GM13977 (cell line): ENCODE data around the gene ATP2B3.

ENCODE experiments used
- DNase-seq: peaks from one replicate; pipeline ENCODE4 v3.0.0; 2012; ENCODE audit warnings: low spot score
- CTCF ChIP-seq: IDR thresholded peaks from 2 replicates; pipeline ENCODE4 v1.5.1; 2012; ENCODE audit warnings: mild to moderate bottlenecking, control low read depth; ENCODE audit not compliant: insufficient read depth; ENCODE audit errors: extremely low read depth, missing control alignments
- in situ Hi-C: fragments of 300-500 bp; cut with MboI; formaldehyde crosslinking; loops from one replicate; pipeline ENCODE4 v1.12.0; 2022; ENCODE audit warnings: low sequenced_read_pairs, low pct_unique_long_range_greater_than_20kb, mixed read lengths, inconsistent platforms; ENCODE audit not compliant: unreplicated experiment

ATP2B3 gene

DNA sequence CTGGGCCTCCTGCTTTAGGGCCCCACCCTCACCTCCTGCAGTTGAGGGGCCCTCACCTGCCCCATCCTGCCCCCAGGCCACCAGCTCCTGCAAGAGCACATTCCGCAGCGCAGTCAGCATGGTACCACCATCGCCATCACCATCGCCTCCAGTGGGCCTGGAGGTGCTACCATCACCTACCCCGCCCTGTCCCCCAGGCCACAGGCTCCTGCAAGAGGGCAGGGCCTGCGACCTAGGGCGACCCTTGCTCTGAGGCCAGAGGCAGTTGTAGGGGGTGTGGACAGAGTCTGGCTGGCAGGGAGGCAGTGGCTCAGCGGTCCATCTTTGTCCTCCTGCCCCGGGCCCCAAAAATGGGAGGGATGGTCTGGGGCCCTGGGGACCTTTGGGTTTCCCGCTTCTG is 43.2 kb upstream of the ATP2B3 start:
- in situ Hi-C loops = no loop called here
- TF ChIP-seq CTCF = no peak

DNA sequence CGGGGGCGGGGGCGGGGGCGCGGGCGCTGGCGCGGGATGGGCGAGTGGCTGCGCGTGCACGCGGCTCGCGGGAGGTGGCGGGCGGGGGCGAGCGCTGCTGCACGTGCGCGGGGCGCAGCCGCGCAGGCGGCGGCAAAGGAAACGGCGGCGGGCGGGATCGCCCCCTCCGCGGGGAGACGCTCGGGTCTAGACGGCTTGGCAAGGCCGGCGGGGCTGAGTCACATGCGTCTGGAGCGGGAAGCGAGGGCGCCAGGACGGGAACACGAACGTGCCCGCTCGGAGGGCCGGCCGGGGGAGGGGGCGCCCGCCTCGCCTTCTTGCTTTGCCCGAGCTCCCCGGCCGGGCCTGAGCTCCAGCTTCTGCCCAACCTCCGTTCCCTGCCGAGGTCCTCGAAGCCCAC is 42.7 kb upstream of the ATP2B3 start:
- DNase-seq = no peak
- TF ChIP-seq CTCF = no peak
- in situ Hi-C loops = no loop called here

More for the DNA sequence above, 43.2 kb upstream of the ATP2B3 start:
- no peak for DNase-seq

DNA sequence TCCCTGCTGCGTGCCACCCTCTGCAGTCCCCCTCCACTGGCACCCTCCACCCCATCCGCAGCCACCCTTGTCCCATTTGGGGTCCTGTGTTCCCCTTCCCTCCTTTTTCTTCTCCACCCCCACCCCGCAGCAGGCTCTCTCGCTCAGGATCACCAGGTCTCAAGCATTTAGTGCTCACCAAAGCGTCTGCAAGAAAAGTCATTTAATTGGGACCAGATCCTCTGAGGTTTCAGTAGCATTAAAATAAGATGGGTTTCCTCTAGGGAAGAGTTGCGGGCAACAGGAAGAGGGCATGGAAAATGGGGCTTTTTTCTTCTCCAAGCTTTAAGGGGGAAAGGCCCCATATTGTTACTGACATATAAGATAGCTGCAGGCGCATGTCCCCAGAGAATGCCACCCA is 42.2 kb upstream of the ATP2B3 start:
- no peak for TF ChIP-seq CTCF
- in situ Hi-C loops = no loop called here
- no peak for DNase-seq

DNA sequence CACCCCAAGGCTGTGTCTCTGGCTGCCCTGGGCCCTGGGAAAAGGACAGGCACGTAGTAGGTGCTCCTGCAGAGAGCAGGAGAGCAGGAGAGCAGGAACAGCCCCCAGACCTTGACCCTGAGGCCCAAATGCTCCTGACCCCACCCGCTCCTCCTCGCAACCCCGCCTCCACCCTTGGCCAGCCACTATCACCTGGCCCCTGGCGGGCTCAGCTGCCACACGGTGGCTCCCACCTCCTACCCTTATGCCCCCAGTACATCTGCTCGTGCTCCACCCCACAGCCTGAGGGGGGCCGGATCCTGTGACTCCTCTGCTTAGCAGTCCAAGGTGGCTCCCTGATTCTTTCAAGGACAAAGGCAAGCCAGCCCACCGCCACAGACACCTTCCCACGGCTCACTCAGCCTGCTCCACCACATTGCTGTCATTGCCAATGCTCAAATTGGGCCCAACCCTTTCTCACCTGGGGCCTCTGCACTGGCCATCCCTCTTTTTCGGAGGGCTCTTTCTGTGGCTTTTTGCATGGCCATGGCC is 41.6 kb upstream of the ATP2B3 start:
- no peak for DNase-seq
- in situ Hi-C loops = no loop called here
- no peak for TF ChIP-seq CTCF

DNA sequence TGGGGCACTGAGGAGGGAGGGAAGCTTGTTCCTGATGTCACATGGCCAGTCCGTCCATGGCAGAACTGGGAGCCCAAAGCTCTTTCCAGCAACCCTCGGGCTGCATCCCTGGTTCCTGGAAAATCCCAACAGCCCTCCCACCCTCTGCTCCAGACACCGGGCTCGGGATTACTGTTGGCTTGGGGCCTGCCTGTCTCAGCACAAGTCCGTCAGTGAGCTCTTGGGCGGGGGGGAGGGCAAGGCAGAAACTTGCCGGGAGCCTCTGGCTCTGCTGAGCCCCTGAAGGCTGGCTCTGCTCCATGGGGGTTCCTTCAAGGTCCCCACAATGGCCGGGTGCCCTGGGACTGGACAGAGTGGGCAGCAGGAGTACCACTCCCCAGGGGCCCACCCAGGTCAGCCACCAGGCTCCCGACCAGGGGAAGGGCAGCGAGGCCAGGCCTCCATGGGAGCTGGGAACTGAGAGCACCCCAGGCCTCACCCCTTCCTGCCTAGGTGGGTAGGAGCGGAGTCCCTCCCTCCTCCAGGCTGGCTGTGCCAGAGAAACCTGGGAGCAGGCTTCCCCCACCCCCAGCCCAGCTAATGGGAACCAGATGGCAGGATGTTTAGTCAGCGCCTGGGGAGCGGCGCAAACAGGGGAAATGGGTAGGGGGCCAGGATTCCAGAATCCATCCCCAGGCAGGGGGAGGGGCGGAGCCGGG is 40.6 kb upstream of the ATP2B3 start:
- no peak for DNase-seq
- in situ Hi-C loops = no loop called here
- TF ChIP-seq CTCF = no peak

DNA sequence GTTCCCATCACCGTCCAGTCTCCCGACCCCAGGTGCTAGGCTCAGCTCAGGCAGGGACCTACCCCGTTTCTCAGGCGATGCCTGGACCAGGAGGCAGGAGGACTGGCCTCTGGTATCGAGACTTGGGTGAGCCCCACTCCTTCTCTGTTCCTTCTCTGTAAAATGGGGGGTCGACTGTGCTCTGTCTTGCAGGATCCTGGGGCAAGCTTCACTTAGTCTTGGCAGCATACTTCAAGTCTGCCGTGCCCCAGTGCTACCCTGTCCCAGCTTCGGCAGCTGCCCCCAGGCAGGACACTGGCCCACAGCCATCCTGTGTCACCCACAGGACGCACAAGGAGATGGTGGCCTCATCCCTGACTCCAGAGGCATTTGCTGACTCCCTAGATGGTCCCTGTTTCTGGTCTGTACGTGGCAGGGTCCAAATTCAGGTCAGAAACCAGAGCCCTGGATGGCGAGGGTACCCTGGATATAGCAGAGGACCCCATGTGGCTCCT is 40.0 kb upstream of the ATP2B3 start:
- in situ Hi-C loops = no loop called here
- no peak for DNase-seq
- TF ChIP-seq CTCF = no peak
